ENCODE data around the gene GRIK4.
"Not testable (repeated sequence)": the region's sequence is repeated elsewhere in the genome, so short reads cannot be mapped to it uniquely, and the experiment has no call there.

Gene GRIK4

GRCh38 chr11:120991830-120992686 is 480.5 kb downstream of the GRIK4 start:
- DNase-seq = no peak

- no peak for DNase-seq
Measured at GRCh38 chr11:120994091-120994859, 482.7 kb downstream of the GRIK4 start.

GRCh38 chr11:120995184-120995583 is 483.6 kb downstream of the GRIK4 start:
- no peak for DNase-seq

GRCh38 chr11:120996973-120997372 is 485.4 kb downstream of the GRIK4 start:
- no peak for DNase-seq

- DNase-seq = no peak
Measured at GRCh38 chr11:120998581-120998980, 487.0 kb downstream of the GRIK4 start.

GRCh38 chr11:121004206-121004840 is 492.8 kb downstream of the GRIK4 start:
- no peak for DNase-seq

GRCh38 chr11:121006922-121007321 is 495.4 kb downstream of the GRIK4 start:
- DNase-seq = no peak

GRCh38 chr11:121008551-121008950 is 497.0 kb downstream of the GRIK4 start:
- DNase-seq = no peak

GRCh38 chr11:121012091-121012490 is 500.5 kb downstream of the GRIK4 start:
- DNase-seq = no peak

GRCh38 chr11:121018746-121019145 is 507.2 kb downstream of the GRIK4 start:
- DNase-seq = no peak

- not testable (repeated sequence) for DNase-seq
Measured at GRCh38 chr11:121021718-121022117, 510.2 kb downstream of the GRIK4 start.

GRCh38 chr11:121023848-121024751 is 512.6 kb downstream of the GRIK4 start, which contains the start of gene TBCEL:
TBCEL (plus strand) TSS chr11:121024102; CDS start chr11:121045691, 21,589 bp downstream.
- peak; percentile 84 for DNase-seq

GRCh38 chr11:121024989-121025388 is 513.4 kb downstream of the GRIK4 start:
- DNase-seq = no peak

- DNase-seq = no peak
Measured at GRCh38 chr11:121029153-121029552, 517.6 kb downstream of the GRIK4 start.

- DNase-seq = no peak
Measured at GRCh38 chr11:121029813-121030445, 518.4 kb downstream of the GRIK4 start.

- no peak for DNase-seq
Measured at GRCh38 chr11:121031167-121031566, 519.6 kb downstream of the GRIK4 start.

GRCh38 chr11:121031648-121032047 is 520.1 kb downstream of the GRIK4 start:
- DNase-seq = not testable (repeated sequence)

- DNase-seq = no peak
Measured at GRCh38 chr11:121032546-121032945, 521.0 kb downstream of the GRIK4 start.

GRCh38 chr11:121033635-121034034 is 522.1 kb downstream of the GRIK4 start:
- no peak for DNase-seq

GRCh38 chr11:121035169-121035755 is 523.7 kb downstream of the GRIK4 start:
- DNase-seq = no peak

GRCh38 chr11:121035780-121036179 is 524.2 kb downstream of the GRIK4 start:
- no peak for DNase-seq

Measured in NCI-H2029 (cell line).